Sigmoid colon (tissue), 7 donors: ENCODE data around the gene WDR90. TPM values are rescaled to one million over a fixed set of nuclear protein-coding genes. Genes with fewer than 3 reads are reported as not detected.

Experiments
- DNase-seq: peaks from one replicate; pipeline ENCODE4 v3.0.0-alpha.2; 2019
- H3K27ac ChIP-seq, 4 donors: fragments of 200-600 bp; sonication (generic); one replicate each; pipeline ENCODE4 v1.5.1; 2016 to 2019; ENCODE audit warnings: mild to moderate bottlenecking in 1 of 4
- H3K27me3 ChIP-seq, 3 donors: fragments of 200-600 bp; sonication (generic); one replicate each; pipeline ENCODE4 v1.5.1; 2019; ENCODE audit warnings: mild to moderate bottlenecking in 1 of 3
- H3K36me3 ChIP-seq, 4 donors: fragments of 200-600 bp; sonication (generic); one replicate each; pipeline ENCODE4 v1.5.1; 2016 to 2019
- H3K4me1 ChIP-seq, 4 donors: fragments of 200-600 bp; sonication (generic); one replicate each; pipeline ENCODE4 v1.5.1; 2017 to 2019
- H3K4me3 ChIP-seq, 4 donors: fragments of 200-600 bp; sonication (generic); one replicate each; pipeline ENCODE4 v1.5.1; 2017 to 2019; ENCODE audit warnings: mild to moderate bottlenecking in 2 of 4, moderate library complexity in 1 of 4
- H3K9me3 ChIP-seq, 4 donors: fragments of 200-600 bp in 3 of 4; sonication (generic) in 3 of 4; one replicate each; pipeline versions ENCODE4 v1.5.1 to v1.6.1; 2013 to 2019
- EP300 ChIP-seq, 4 donors: sonication (generic); formaldehyde crosslinking; IDR thresholded peaks; one replicate each; pipeline ENCODE4 v1.6.1; 2017; ENCODE audit warnings: antibody characterized with exemption in 4 of 4
- POLR2A ChIP-seq, 2 donors: fragments of 450-650 bp; IDR thresholded peaks; one replicate each; pipeline ENCODE4 v1.6.1; 2016; ENCODE audit warnings: antibody characterized with exemption in 2 of 2, mild to moderate bottlenecking in 2 of 2, moderate library complexity in 2 of 2
- POLR2AphosphoS5 ChIP-seq, 4 donors: sonication (generic); formaldehyde crosslinking; IDR thresholded peaks; one replicate each; pipeline ENCODE4 v1.6.1; 2017; ENCODE audit warnings: antibody characterized with exemption in 4 of 4
- WGBS, 2 donors: extraction: QIAGEN DNeasy Blood & Tissue Kit; methylation state at CpG; one replicate each; pipeline ENCODE4 v1.1.7; 2013; 5-methylcytosine and 5-hydroxymethylcytosine counted together
- intact Hi-C: fragments of 100-400 bp; cut with DNase I; formaldehyde crosslinking; loops from one replicate; pipeline ENCODE4 v1.15.1; 2023
- polyA plus RNA-seq, 3 donors: library from polyadenylated mRNA; stranded (reverse); fragments of 200-250 nt; gene quantifications; one replicate each; pipeline ENCODE4 v1.2.3, GENCODE V29; 2013
- total RNA-seq, 4 donors: library from RNA; depleted of rRNA; stranded (reverse); fragments of >200 nt; gene quantifications; one replicate each; pipeline ENCODE4 v1.1.0, GENCODE V29; 2016
- TF ChIP-seq, protein P1 (sequence below), 4 experiments: fragments of 450-650 bp in 3 of 4; fragments of 200-600 bp in 1 of 4; IDR thresholded peaks; one replicate each; pipeline ENCODE4 v1.5.1; 2016 to 2019; ENCODE audit warnings: antibody characterized with exemption in 4 of 4, mild to moderate bottlenecking in 3 of 4, moderate library complexity in 2 of 4
- donor health status: healthy with polysubstance abuse.
- donor health status: Bipolar disorder and iron deficiency.
- donor health status: healthy.

Gene WDR90
- total and polyA plus RNA-seq, 7 donors = 5.4 to 49.0 (median 10.3) TPM

DNA sequence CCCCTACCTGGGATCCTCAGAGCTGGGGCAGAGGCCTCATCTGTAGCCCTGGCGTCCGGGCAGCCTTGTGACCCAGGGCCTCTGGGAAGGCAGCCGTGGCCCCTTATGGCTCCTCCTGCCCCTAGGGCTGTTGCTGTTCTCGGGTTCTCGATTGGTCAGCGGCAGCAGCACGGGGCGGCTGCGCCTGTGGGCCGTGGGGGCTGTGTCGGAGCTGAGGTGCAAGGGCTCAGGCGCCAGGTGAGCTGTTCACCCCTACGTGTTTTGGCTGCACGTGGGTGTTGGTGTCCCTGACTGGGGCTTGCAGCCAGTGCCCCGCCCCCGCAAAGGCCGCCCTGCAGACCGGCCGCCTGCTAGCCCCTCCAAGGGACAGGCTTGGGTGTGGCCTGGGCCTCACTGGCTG is 12.9 kb downstream of the WDR90 start:
- intact Hi-C loops = loop anchor here (5.0 to 10.0 kb wide), 2 partner anchors 135 to 277 kb away; partner anchors contain the start of genes CAPN15 and PGAP6

DNA sequence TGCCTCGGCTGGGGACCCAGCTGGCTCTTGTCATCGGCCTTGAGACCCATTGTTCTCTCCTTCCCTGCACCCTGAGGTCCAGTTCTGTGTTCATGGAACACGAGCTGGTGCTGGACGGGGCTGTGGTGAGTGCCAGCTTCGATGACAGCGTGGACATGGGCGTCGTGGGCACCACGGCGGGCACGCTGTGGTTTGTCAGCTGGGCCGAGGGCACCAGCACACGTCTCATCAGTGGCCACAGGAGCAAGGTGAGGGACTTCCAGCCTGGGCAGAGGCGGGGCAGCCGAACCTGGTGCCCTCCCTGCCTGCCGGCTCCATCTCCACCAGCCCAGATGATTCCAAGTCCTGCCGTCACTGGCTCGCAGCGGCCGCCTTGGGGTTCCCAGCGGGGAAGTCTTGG is 13.4 kb downstream of the WDR90 start:
- no peak for DNase-seq
- H3K4me1 ChIP-seq = peaks cover 0 to 26% (median 20%) of the 10 kb centered on the region in 4 donors
- 95 to 96% methylated on average over 21 of the region's 21 CpGs for WGBS, 2 donors
- H3K27ac ChIP-seq = no peak overlapping the region
- H3K9me3 ChIP-seq = no peaks in the 10 kb centered on the region
- H3K27me3 ChIP-seq = no peaks in the 10 kb centered on the region
- peaks cover 0 to 13% (median 3%) of the 10 kb centered on the region in 4 donors for H3K36me3 ChIP-seq
- no peak overlapping the region for H3K4me3 ChIP-seq
- TF ChIP-seq POLR2A (IDR thresholded peaks at IDR 0.05) = no peak
- no peak for TF ChIP-seq POLR2AphosphoS5 (IDR thresholded peaks at IDR 0.05)
- TF ChIP-seq, protein P1, sequence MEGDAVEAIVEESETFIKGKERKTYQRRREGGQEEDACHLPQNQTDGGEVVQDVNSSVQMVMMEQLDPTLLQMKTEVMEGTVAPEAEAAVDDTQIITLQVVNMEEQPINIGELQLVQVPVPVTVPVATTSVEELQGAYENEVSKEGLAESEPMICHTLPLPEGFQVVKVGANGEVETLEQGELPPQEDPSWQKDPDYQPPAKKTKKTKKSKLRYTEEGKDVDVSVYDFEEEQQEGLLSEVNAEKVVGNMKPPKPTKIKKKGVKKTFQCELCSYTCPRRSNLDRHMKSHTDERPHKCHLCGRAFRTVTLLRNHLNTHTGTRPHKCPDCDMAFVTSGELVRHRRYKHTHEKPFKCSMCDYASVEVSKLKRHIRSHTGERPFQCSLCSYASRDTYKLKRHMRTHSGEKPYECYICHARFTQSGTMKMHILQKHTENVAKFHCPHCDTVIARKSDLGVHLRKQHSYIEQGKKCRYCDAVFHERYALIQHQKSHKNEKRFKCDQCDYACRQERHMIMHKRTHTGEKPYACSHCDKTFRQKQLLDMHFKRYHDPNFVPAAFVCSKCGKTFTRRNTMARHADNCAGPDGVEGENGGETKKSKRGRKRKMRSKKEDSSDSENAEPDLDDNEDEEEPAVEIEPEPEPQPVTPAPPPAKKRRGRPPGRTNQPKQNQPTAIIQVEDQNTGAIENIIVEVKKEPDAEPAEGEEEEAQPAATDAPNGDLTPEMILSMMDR (IDR thresholded peaks at IDR 0.05) = no peak
- TF ChIP-seq EP300 (IDR thresholded peaks at IDR 0.05) = no peak
- intact Hi-C loops = loop anchor here (5.0 to 10.0 kb wide), 2 partner anchors 135 to 278 kb away; partner anchors contain the start of genes CAPN15 and PGAP6

More for the DNA sequence above, 12.9 kb downstream of the WDR90 start:
- DNase-seq = no peak
- WGBS, 2 donors = 95% methylated on average over 19 of the region's 19 CpGs
- Histone ChIP-seq H3K4me3 (no peak overlapping the region), H3K9me3 (no peaks in the 10 kb centered on the region), H3K27me3 (no peaks in the 10 kb centered on the region), H3K4me1 (peaks cover 0 to 21% (median 15%) of the 10 kb centered on the region in 4 donors), H3K27ac (no peak overlapping the region), H3K36me3 (peaks cover 0 to 18% (median 3%) of the 10 kb centered on the region in 4 donors)
- TF ChIP-seq POLR2AphosphoS5 (IDR thresholded peaks at IDR 0.05) (no peak), EP300 (IDR thresholded peaks at IDR 0.05) (no peak), POLR2A (IDR thresholded peaks at IDR 0.05) (no peak)

DNA sequence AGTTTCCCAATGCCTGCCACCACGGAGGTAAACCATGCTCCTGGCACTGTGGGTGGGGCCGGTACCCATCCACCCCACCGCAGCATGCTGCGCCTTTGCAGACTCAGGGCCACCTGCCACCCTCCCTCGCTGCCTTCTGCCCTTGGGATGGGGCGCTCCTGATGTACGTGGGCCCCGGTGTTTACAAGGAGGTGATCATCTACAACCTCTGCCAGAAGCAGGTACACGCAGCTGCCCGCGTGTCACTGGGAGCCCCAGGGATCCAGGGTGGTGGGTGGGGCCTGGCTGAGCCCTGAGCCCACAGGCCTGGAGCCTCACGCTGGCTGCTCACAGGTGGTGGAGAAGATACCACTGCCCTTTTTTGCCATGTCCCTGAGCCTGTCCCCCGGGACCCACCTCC is 17.4 kb downstream of the WDR90 start:
- TF ChIP-seq EP300 (IDR thresholded peaks at IDR 0.05) = no peak
- no peak for TF ChIP-seq POLR2A (IDR thresholded peaks at IDR 0.05)
- TF ChIP-seq POLR2AphosphoS5 (IDR thresholded peaks at IDR 0.05) = no peak
- TF ChIP-seq, protein P1 (IDR thresholded peaks at IDR 0.05) = no peak
- no peaks in the 10 kb centered on the region for H3K9me3 ChIP-seq
- WGBS, 2 donors = 87 to 91% methylated on average over 13 of the region's 13 CpGs

DNA sequence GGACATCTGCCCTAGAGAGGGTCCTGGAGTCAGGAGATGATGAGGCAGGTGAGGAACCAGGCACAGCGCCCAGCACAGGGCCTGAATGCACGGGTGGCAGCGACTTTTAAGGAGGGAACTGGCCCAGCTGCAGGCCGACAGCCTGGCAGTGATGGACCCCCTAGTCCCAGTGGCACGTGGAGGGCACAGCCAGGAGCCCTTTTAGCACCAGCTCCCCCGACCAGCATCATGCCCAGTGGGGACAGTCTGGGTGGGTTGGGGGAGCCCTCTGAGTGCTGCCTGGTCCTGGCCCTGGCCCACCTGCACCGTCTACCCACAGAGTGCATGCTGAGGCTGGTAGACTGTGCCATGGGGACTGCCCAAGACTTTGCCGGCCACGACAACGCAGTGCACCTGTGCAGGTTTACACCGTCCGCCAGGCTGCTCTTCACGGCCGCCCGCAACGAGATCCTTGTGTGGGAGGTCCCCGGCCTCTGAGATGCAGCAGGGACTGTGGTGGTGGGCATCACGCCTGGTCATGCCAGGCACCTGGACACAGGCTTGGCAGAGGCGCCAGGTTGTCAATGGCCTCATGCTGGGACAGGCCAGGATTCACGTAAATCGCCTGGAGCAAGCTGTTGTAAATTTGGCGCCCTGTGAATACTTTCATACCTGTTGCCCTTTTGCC is 18.1 kb downstream of the WDR90 start:
- H3K27ac ChIP-seq = peak overlapping the region; percentile 82 to 94 (median 86)
- H3K4me3 ChIP-seq = peak overlapping the region in 2 of 4 donors; percentile 62 to 99
- intact Hi-C loops = loop anchor here (10.0 kb wide), 1 partner anchor 282 kb away; the partner anchor contains the start of gene PGAP6
- H3K36me3 ChIP-seq = peaks cover 24 to 29% (median 27%) of the 10 kb centered on the region in 4 donors
- DNase-seq = no peak
- WGBS, 2 donors = 79 to 87% methylated on average over 22 of the region's 22 CpGs
- TF ChIP-seq POLR2AphosphoS5 (IDR thresholded peaks at IDR 0.05) = no peak
- TF ChIP-seq EP300 (IDR thresholded peaks at IDR 0.05) = no peak
- no peak for TF ChIP-seq POLR2A (IDR thresholded peaks at IDR 0.05)
- TF ChIP-seq, protein P1 (IDR thresholded peaks at IDR 0.05) = no peak
- peaks cover 0 to 28% (median 22%) of the 10 kb centered on the region in 4 donors for H3K4me1 ChIP-seq
- no peaks in the 10 kb centered on the region for H3K9me3 ChIP-seq
- H3K27me3 ChIP-seq = no peaks in the 10 kb centered on the region

More for the DNA sequence above, 17.4 kb downstream of the WDR90 start:
- Histone ChIP-seq H3K27me3 (no peaks in the 10 kb centered on the region), H3K27ac (no peak overlapping the region), H3K36me3 (peaks cover 17 to 22% (median 20%) of the 10 kb centered on the region in 4 donors), H3K4me3 (no peak overlapping the region), H3K4me1 (peaks cover 0 to 28% (median 24%) of the 10 kb centered on the region in 4 donors)
- intact Hi-C loops = loop anchor here (10.0 kb wide), 1 partner anchor 282 kb away; the partner anchor contains the start of gene PGAP6
- no peak for DNase-seq
